ENCODE measurements around the gene PTGS1. TPM values are rescaled to one million over a fixed set of nuclear protein-coding genes. Genes with fewer than 3 reads are reported as not detected.
A peak's percentile ranks its signal among the peaks of the same experiment; 100 is the strongest.

The PTGS1 gene
- total RNA-seq, 1 donor from 2014 or later = 2.4 TPM

- DNase-seq (ENCODE audit: low read depth) = no peak
Measured at GRCh38 chr9:122374885-122375420, 4.1 kb downstream of the PTGS1 start.

GRCh38 chr9:122376796-122377195, 6.0 kb downstream of the PTGS1 start:
- no peak for DNase-seq (ENCODE audit: low read depth)

- no peak for DNase-seq (ENCODE audit: low read depth)
Measured at GRCh38 chr9:122377241-122378164, 6.7 kb downstream of the PTGS1 start.

GRCh38 chr9:122378236-122378635, 7.4 kb downstream of the PTGS1 start:
- no peak for DNase-seq (ENCODE audit: low read depth)

DNA sequence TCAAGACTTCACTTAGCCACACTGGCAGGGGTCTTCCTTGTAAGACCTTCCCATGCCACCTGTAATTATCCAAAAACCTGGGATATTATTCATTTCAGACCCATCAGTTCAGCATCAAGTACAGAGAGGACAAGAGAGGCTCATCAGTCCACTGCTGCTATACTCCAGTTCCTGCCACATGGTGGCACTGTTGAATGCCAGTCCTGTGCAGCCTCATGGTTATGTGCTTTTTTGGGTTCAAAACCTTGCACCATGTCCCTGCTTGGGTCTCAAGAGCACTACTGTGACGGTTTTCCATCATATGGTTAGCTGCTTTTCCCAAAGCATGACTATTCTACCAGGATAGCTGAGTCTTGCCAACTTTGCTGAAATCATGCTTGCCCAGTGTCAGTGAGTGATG, 8.5 kb downstream of the PTGS1 start:
- no peak for DNase-seq (ENCODE audit: low read depth)

DNA sequence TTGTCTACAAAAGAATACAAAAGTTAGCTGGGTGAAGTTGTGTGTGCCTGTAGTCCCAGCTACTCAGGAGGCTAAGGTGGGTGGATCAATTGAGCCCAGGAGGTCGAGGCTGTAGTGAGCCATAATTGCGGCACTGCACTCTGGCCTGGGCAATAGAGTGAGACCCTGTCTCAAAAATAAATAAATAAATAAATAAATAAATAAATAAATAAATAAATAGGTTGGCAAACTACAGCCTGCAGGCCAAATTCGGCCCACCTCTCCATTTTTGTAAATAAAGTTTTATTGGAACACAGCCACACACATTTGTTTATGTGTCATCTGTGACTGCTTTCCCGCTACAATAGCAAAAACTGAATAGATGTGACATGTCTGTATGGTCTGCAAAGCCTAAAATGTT, 9.5 kb downstream of the PTGS1 start:
- DNase-seq (ENCODE audit: low read depth) = no peak

DNA sequence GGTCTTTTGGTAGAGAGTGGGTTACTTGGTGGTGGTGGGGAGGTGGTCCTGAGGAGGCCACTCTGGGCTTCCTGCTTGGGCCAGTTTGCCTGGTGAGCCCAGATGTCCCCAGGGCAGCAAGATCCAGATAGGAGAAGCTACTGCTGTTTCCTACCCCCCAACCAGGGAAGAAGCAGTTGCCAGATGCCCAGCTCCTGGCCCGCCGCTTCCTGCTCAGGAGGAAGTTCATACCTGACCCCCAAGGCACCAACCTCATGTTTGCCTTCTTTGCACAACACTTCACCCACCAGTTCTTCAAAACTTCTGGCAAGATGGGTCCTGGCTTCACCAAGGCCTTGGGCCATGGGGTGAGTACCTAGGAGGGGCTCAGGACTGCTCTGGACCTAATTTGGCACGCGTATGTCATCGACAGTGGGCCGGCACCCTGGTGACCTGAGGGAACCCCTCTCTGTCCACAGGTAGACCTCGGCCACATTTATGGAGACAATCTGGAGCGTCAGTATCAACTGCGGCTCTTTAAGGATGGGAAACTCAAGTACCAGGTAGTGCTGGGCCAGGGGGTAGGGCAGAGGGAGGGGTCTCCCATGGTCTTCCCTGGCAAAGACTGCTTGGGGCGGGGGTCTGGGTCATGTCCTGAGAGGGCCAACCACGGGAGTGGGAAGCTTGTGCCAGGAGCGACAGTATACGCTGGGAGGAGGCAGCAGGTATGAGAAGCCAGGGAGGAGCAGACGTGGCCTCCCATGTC, 10.6 kb downstream of the PTGS1 start:
- DNase-seq (ENCODE audit: low read depth) = no peak

GRCh38 chr9:122382901-122383850, 12.4 kb downstream of the PTGS1 start:
- DNase-seq (ENCODE audit: low read depth) = peak; percentile 43

- DNase-seq (ENCODE audit: low read depth) = peak; percentile 97
Measured at GRCh38 chr9:122383992-122384461, 13.2 kb downstream of the PTGS1 start.

DNA sequence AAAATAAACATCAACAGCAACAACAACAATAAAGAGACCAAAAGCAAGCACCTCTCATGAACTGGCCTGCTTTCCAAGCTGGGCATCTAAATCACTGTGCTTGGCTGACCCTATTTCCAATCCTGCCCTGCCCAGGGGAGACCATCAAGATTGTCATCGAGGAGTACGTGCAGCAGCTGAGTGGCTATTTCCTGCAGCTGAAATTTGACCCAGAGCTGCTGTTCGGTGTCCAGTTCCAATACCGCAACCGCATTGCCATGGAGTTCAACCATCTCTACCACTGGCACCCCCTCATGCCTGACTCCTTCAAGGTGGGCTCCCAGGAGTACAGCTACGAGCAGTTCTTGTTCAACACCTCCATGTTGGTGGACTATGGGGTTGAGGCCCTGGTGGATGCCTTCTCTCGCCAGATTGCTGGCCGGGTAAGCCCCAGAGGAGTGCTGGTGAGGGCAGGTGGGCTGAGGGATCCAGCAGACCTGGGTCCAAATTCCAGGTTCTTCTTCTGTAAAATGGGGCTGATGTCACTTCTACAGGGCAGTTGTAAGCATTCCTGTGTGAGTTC, 15.6 kb downstream of the PTGS1 start:
- DNase-seq (ENCODE audit: low read depth) = no peak

DNA sequence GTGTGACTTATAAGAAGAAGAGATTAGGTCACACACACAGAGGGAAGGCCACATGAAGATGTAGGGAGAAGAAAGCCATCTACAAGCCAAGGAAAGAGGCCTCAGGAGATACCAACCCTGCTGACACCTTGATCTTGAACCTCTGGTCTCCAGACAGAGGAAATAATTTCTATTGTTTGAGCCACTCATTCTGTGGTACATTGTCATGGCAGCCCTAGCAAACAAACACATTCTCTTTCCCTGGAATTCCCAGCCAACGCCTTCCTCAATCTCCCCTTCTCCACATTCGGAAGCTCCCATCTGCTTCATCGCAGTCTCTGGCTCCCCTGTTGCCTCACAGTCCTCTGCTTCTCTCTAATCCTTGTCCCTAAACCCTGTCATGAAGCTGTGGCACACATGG, 16.7 kb downstream of the PTGS1 start:
- no peak for DNase-seq (ENCODE audit: low read depth)

DNA sequence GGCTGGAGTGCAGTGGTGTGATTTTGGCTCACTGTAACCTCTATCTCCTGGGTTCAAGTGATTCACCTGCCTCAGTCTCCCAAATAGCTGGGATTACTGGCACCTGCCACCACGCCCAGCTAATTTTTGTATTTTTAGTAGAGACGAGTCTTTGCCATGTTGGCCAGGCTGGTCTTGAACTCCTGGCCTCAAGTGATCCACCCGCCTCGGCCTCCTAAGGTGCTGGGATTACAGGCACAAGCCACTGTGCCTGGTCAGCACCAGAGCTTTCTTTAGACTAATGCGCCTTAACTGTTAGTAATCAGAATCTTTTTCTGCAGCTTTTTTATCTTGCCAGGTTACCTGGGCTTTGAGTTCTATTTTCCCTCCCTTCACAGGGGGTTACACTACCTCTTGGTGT, 18.4 kb downstream of the PTGS1 start:
- DNase-seq (ENCODE audit: low read depth) = no peak

DNA sequence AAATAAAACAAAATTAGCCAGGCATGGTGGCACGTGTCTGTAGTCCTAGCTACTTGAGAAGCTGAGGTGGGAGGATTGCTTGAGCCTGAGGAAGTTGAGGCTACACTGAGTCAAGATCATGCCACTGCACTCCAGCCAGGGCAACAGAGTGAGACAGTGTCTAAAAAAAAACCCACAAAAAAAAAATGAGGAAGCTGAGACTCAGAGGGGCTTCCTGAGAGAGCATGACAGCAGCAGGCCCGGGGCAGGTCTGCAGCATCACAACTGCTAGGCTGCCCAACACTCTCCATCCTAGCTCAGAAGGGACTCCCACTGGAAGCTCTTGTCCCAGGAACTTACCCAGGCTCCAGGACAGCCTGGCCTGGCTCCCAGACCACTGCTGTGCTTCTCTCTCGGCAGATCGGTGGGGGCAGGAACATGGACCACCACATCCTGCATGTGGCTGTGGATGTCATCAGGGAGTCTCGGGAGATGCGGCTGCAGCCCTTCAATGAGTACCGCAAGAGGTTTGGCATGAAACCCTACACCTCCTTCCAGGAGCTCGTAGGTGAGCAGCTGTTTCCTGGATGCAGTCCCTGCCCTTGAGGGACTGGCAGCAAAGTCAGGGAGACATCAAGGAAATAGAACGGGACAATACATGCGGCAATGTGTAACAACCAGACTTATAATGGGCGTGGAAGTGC, 19.1 kb downstream of the PTGS1 start:
- peak; percentile 41 for DNase-seq (ENCODE audit: low read depth)

DNA sequence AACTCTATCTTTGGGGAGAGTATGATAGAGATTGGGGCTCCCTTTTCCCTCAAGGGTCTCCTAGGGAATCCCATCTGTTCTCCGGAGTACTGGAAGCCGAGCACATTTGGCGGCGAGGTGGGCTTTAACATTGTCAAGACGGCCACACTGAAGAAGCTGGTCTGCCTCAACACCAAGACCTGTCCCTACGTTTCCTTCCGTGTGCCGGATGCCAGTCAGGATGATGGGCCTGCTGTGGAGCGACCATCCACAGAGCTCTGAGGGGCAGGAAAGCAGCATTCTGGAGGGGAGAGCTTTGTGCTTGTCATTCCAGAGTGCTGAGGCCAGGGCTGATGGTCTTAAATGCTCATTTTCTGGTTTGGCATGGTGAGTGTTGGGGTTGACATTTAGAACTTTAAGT, 21.5 kb downstream of the PTGS1 start:
- no peak for DNase-seq (ENCODE audit: low read depth)

DNA sequence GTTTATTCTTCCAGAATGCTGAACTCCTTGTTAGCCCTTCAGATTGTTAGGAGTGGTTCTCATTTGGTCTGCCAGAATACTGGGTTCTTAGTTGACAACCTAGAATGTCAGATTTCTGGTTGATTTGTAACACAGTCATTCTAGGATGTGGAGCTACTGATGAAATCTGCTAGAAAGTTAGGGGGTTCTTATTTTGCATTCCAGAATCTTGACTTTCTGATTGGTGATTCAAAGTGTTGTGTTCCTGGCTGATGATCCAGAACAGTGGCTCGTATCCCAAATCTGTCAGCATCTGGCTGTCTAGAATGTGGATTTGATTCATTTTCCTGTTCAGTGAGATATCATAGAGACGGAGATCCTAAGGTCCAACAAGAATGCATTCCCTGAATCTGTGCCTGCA, 21.9 kb downstream of the PTGS1 start:
- peak; percentile 23 for DNase-seq (ENCODE audit: low read depth)

DNA sequence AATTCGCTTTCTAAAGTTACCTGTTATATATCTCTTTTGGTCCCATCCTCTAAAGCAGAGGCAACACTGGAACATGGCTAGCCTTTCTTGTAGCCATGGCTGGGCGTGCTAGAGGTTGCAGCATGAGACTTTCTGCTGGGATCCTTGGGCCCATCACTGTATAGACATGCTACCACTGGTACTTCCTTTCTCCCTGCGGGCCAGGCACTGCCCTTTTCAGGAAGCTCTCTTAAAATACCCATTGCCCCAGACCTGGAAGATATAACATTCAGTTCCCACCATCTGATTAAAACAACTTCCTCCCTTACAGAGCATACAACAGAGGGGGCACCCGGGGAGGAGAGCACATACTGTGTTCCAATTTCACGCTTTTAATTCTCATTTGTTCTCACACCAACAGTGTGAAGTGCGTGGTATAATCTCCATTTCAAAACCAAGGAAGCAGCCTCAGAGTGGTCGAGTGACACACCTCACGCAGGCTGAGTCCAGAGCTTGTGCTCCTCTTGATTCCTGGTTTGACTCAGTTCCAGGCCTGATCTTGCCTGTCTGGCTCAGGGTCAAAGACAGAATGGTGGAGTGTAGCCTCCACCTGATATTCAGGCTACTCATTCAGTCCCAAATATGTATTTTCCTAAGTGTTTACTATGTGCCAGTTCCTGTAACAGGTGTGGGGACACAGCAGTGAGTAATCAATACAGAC, 22.6 kb downstream of the PTGS1 start:
- DNase-seq (ENCODE audit: low read depth) = no peak

GRCh38 chr9:122394265-122395125, 23.7 kb downstream of the PTGS1 start:
- DNase-seq (ENCODE audit: low read depth) = peak; percentile 39

- DNase-seq (ENCODE audit: low read depth) = no peak
Measured at GRCh38 chr9:122396614-122397148, 25.9 kb downstream of the PTGS1 start.

GRCh38 chr9:122397749-122398148, 26.9 kb downstream of the PTGS1 start:
- no peak for DNase-seq (ENCODE audit: low read depth)

All from renal cortical epithelial cell (primary cell).